Measurements from ENCODE around the gene CAST. TPM values are rescaled to one million over a fixed set of nuclear protein-coding genes. Genes with fewer than 3 reads are reported as not detected.
A peak's percentile ranks its signal among the peaks of the same experiment; 100 is the strongest.

The CAST gene
- polyA plus RNA-seq, 1 donor = 192 TPM

GRCh38 chr5:96720408-96720807 lies 58.2 kb downstream of the CAST start:
- 100% methylated on average over 1 of the region's 2 CpGs for WGBS (ENCODE audit: insufficient coverage, low lambda C conversion rate)
- Histone ChIP-seq H3K36me3 (ENCODE audit: control insufficient read depth, insufficient read depth, low read length) (peaks cover 9% of the 10 kb centered on the region), H3K4me1 (ENCODE audit: control insufficient read depth, insufficient read depth, low read length) (peaks cover 34% of the 10 kb centered on the region), H3K27me3 (ENCODE audit: control insufficient read depth, insufficient read depth, low read length) (no peaks in the 10 kb centered on the region), H3K9me3 (ENCODE audit: control insufficient read depth, low read depth, low read length) (no peaks in the 10 kb centered on the region), H3K27ac (ENCODE audit: low read length) (no peak overlapping the region), H3K4me3 (ENCODE audit: low read length) (no peak overlapping the region)
- no peak for DNase-seq

- no peaks in the 10 kb centered on the region for H3K9me3 ChIP-seq (ENCODE audit: control insufficient read depth, low read depth, low read length)
- DNase-seq = peak in 1 of 2 donors; percentile 36
- no peaks in the 10 kb centered on the region for H3K27me3 ChIP-seq (ENCODE audit: control insufficient read depth, insufficient read depth, low read length)
- peak overlapping the region; percentile 8 for H3K27ac ChIP-seq (ENCODE audit: low read length)
- H3K4me3 ChIP-seq (ENCODE audit: low read length) = no peak overlapping the region
- H3K4me1 ChIP-seq (ENCODE audit: control insufficient read depth, insufficient read depth, low read length) = peaks cover 23% of the 10 kb centered on the region
- H3K36me3 ChIP-seq (ENCODE audit: control insufficient read depth, insufficient read depth, low read length) = peaks cover 9% of the 10 kb centered on the region
These were observed 59.3 kb downstream of the CAST start for GRCh38 chr5:96721351-96721977.

GRCh38 chr5:96725257-96725656 lies 63.1 kb downstream of the CAST start:
- peaks cover 3% of the 10 kb centered on the region for H3K4me1 ChIP-seq (ENCODE audit: control insufficient read depth, insufficient read depth, low read length)
- H3K9me3 ChIP-seq (ENCODE audit: control insufficient read depth, low read depth, low read length) = no peaks in the 10 kb centered on the region
- WGBS (ENCODE audit: insufficient coverage, low lambda C conversion rate) = no CpG with 5 or more reads among the region's 1 CpG
- H3K27me3 ChIP-seq (ENCODE audit: control insufficient read depth, insufficient read depth, low read length) = no peaks in the 10 kb centered on the region
- no peak overlapping the region for H3K27ac ChIP-seq (ENCODE audit: low read length)
- H3K36me3 ChIP-seq (ENCODE audit: control insufficient read depth, insufficient read depth, low read length) = peaks cover 26% of the 10 kb centered on the region
- H3K4me3 ChIP-seq (ENCODE audit: low read length) = no peak overlapping the region
- no peak for DNase-seq

- peaks cover 3% of the 10 kb centered on the region for H3K4me1 ChIP-seq (ENCODE audit: control insufficient read depth, insufficient read depth, low read length)
- H3K9me3 ChIP-seq (ENCODE audit: control insufficient read depth, low read depth, low read length) = no peaks in the 10 kb centered on the region
- no peak overlapping the region for H3K27ac ChIP-seq (ENCODE audit: low read length)
- no peaks in the 10 kb centered on the region for H3K27me3 ChIP-seq (ENCODE audit: control insufficient read depth, insufficient read depth, low read length)
- H3K4me3 ChIP-seq (ENCODE audit: low read length) = no peak overlapping the region
- peaks cover 34% of the 10 kb centered on the region for H3K36me3 ChIP-seq (ENCODE audit: control insufficient read depth, insufficient read depth, low read length)
- WGBS (ENCODE audit: insufficient coverage, low lambda C conversion rate) = 100% methylated on average over 1 of the region's 4 CpGs
- no peak for DNase-seq
These were observed 64.6 kb downstream of the CAST start for GRCh38 chr5:96726802-96727201.

GRCh38 chr5:96729156-96729555 lies 67.0 kb downstream of the CAST start:
- DNase-seq = no peak
- Histone ChIP-seq H3K36me3 (ENCODE audit: control insufficient read depth, insufficient read depth, low read length) (peaks cover 32% of the 10 kb centered on the region), H3K4me3 (ENCODE audit: low read length) (no peak overlapping the region), H3K4me1 (ENCODE audit: control insufficient read depth, insufficient read depth, low read length) (no peaks in the 10 kb centered on the region), H3K9me3 (ENCODE audit: control insufficient read depth, low read depth, low read length) (no peaks in the 10 kb centered on the region), H3K27ac (ENCODE audit: low read length) (no peak overlapping the region), H3K27me3 (ENCODE audit: control insufficient read depth, insufficient read depth, low read length) (no peaks in the 10 kb centered on the region)

- WGBS (ENCODE audit: insufficient coverage, low lambda C conversion rate) = no CpG with 5 or more reads among the region's 6 CpGs
- Histone ChIP-seq H3K4me1 (ENCODE audit: control insufficient read depth, insufficient read depth, low read length) (no peaks in the 10 kb centered on the region), H3K36me3 (ENCODE audit: control insufficient read depth, insufficient read depth, low read length) (peaks cover 29% of the 10 kb centered on the region), H3K4me3 (ENCODE audit: low read length) (no peak overlapping the region), H3K9me3 (ENCODE audit: control insufficient read depth, low read depth, low read length) (no peaks in the 10 kb centered on the region), H3K27ac (ENCODE audit: low read length) (no peak overlapping the region), H3K27me3 (ENCODE audit: control insufficient read depth, insufficient read depth, low read length) (no peaks in the 10 kb centered on the region)
- no peak for DNase-seq
These were observed 68.4 kb downstream of the CAST start for GRCh38 chr5:96730586-96730985.

GRCh38 chr5:96733771-96734500 lies 71.8 kb downstream of the CAST start:
- Histone ChIP-seq H3K27ac (ENCODE audit: low read length) (no peak overlapping the region), H3K36me3 (ENCODE audit: control insufficient read depth, insufficient read depth, low read length) (peaks cover 36% of the 10 kb centered on the region), H3K4me1 (ENCODE audit: control insufficient read depth, insufficient read depth, low read length) (no peaks in the 10 kb centered on the region), H3K9me3 (ENCODE audit: control insufficient read depth, low read depth, low read length) (no peaks in the 10 kb centered on the region), H3K27me3 (ENCODE audit: control insufficient read depth, insufficient read depth, low read length) (no peaks in the 10 kb centered on the region), H3K4me3 (ENCODE audit: low read length) (no peak overlapping the region)
- 13% methylated on average over 2 of the region's 7 CpGs for WGBS (ENCODE audit: insufficient coverage, low lambda C conversion rate)
- DNase-seq = peak; percentile 71 to 85

- Histone ChIP-seq H3K36me3 (ENCODE audit: control insufficient read depth, insufficient read depth, low read length) (peaks cover 32% of the 10 kb centered on the region), H3K4me1 (ENCODE audit: control insufficient read depth, insufficient read depth, low read length) (no peaks in the 10 kb centered on the region), H3K9me3 (ENCODE audit: control insufficient read depth, low read depth, low read length) (no peaks in the 10 kb centered on the region), H3K27ac (ENCODE audit: low read length) (no peak overlapping the region), H3K4me3 (ENCODE audit: low read length) (no peak overlapping the region), H3K27me3 (ENCODE audit: control insufficient read depth, insufficient read depth, low read length) (no peaks in the 10 kb centered on the region)
- DNase-seq = no peak
- WGBS (ENCODE audit: insufficient coverage, low lambda C conversion rate) = 60% methylated on average over 1 of the region's 1 CpG
These were observed 72.7 kb downstream of the CAST start for GRCh38 chr5:96734871-96735325.

- Histone ChIP-seq H3K27me3 (ENCODE audit: control insufficient read depth, insufficient read depth, low read length) (no peaks in the 10 kb centered on the region), H3K9me3 (ENCODE audit: control insufficient read depth, low read depth, low read length) (no peaks in the 10 kb centered on the region), H3K36me3 (ENCODE audit: control insufficient read depth, insufficient read depth, low read length) (peaks cover 43% of the 10 kb centered on the region), H3K27ac (ENCODE audit: low read length) (no peak overlapping the region), H3K4me1 (ENCODE audit: control insufficient read depth, insufficient read depth, low read length) (peaks cover 10% of the 10 kb centered on the region), H3K4me3 (ENCODE audit: low read length) (no peak overlapping the region)
- DNase-seq = no peak
- WGBS (ENCODE audit: insufficient coverage, low lambda C conversion rate) = no CpG with 5 or more reads among the region's 3 CpGs
These were observed 74.8 kb downstream of the CAST start for GRCh38 chr5:96736937-96737336.

GRCh38 chr5:96741106-96741505 lies 78.9 kb downstream of the CAST start:
- no peak for DNase-seq
- H3K9me3 ChIP-seq (ENCODE audit: control insufficient read depth, low read depth, low read length) = no peaks in the 10 kb centered on the region
- H3K36me3 ChIP-seq (ENCODE audit: control insufficient read depth, insufficient read depth, low read length) = peaks cover 75% of the 10 kb centered on the region
- WGBS (ENCODE audit: insufficient coverage, low lambda C conversion rate) = 100% methylated on average over 2 of the region's 3 CpGs
- H3K4me1 ChIP-seq (ENCODE audit: control insufficient read depth, insufficient read depth, low read length) = peaks cover 13% of the 10 kb centered on the region
- no peak overlapping the region for H3K4me3 ChIP-seq (ENCODE audit: low read length)
- peak overlapping the region; percentile 46 for H3K27ac ChIP-seq (ENCODE audit: low read length)
- no peaks in the 10 kb centered on the region for H3K27me3 ChIP-seq (ENCODE audit: control insufficient read depth, insufficient read depth, low read length)

GRCh38 chr5:96741891-96742309 lies 79.7 kb downstream of the CAST start:
- Histone ChIP-seq H3K9me3 (ENCODE audit: control insufficient read depth, low read depth, low read length) (no peaks in the 10 kb centered on the region), H3K27me3 (ENCODE audit: control insufficient read depth, insufficient read depth, low read length) (no peaks in the 10 kb centered on the region), H3K4me3 (ENCODE audit: low read length) (no peak overlapping the region), H3K4me1 (ENCODE audit: control insufficient read depth, insufficient read depth, low read length) (peaks cover 13% of the 10 kb centered on the region), H3K27ac (ENCODE audit: low read length) (peak overlapping the region; percentile 46), H3K36me3 (ENCODE audit: control insufficient read depth, insufficient read depth, low read length) (peaks cover 80% of the 10 kb centered on the region)
- peak; percentile 52 to 73 for DNase-seq
- no CpG with 5 or more reads among the region's 3 CpGs for WGBS (ENCODE audit: insufficient coverage, low lambda C conversion rate)
